ENCODE results near the gene LEAP2. TPM values are rescaled to one million over a fixed set of nuclear protein-coding genes. Genes with fewer than 3 reads are reported as not detected.
A peak's percentile ranks its signal among the peaks of the same experiment; 100 is the strongest.

The LEAP2 gene
- total RNA-seq, 1 donor: under 0.01 TPM

- DNase-seq (ENCODE audit: low read depth): no peak
- TF ChIP-seq CTCF (IDR thresholded peaks at IDR 0.05; ENCODE audit: insufficient read depth, low read depth, low read length): no peak
- no peak overlapping the region for H3K4me3 ChIP-seq (ENCODE audit: low read depth, low read length)
Observed at GRCh38 chr5:132836852-132837251, 36.6 kb upstream of the LEAP2 start.

GRCh38 chr5:132837868-132838267, 35.6 kb upstream of the LEAP2 start:
- no peak for DNase-seq (ENCODE audit: low read depth)
- H3K4me3 ChIP-seq (ENCODE audit: low read depth, low read length): no peak overlapping the region
- no peak for TF ChIP-seq CTCF (IDR thresholded peaks at IDR 0.05; ENCODE audit: insufficient read depth, low read depth, low read length)

- no peak for DNase-seq (ENCODE audit: low read depth)
- H3K4me3 ChIP-seq (ENCODE audit: low read depth, low read length): no peak overlapping the region
- TF ChIP-seq CTCF (IDR thresholded peaks at IDR 0.05; ENCODE audit: insufficient read depth, low read depth, low read length): no peak
Observed at GRCh38 chr5:132838516-132839282, 34.8 kb upstream of the LEAP2 start.

- peak; percentile 77 for DNase-seq (ENCODE audit: low read depth)
- H3K4me3 ChIP-seq (ENCODE audit: low read depth, low read length): no peak overlapping the region
- no peak for TF ChIP-seq CTCF (IDR thresholded peaks at IDR 0.05; ENCODE audit: insufficient read depth, low read depth, low read length)
Observed at GRCh38 chr5:132839426-132840301, 33.8 kb upstream of the LEAP2 start.

GRCh38 chr5:132840313-132840712, 33.2 kb upstream of the LEAP2 start:
- H3K4me3 ChIP-seq (ENCODE audit: low read depth, low read length): no peak overlapping the region
- TF ChIP-seq CTCF (IDR thresholded peaks at IDR 0.05; ENCODE audit: insufficient read depth, low read depth, low read length): no peak
- no peak for DNase-seq (ENCODE audit: low read depth)

GRCh38 chr5:132840896-132841295, 32.6 kb upstream of the LEAP2 start:
- no peak for DNase-seq (ENCODE audit: low read depth)
- TF ChIP-seq CTCF (IDR thresholded peaks at IDR 0.05; ENCODE audit: insufficient read depth, low read depth, low read length): no peak
- H3K4me3 ChIP-seq (ENCODE audit: low read depth, low read length): no peak overlapping the region

Data from fibroblast of villous mesenchyme (primary cell).